ENCODE results near the gene CYP27B1. TPM values are rescaled to one million over a fixed set of nuclear protein-coding genes. Genes with fewer than 3 reads are reported as not detected.

The CYP27B1 gene
- total RNA-seq, 2 donors from 2014 or later, result 0.81 to 2.2 TPM

DNA sequence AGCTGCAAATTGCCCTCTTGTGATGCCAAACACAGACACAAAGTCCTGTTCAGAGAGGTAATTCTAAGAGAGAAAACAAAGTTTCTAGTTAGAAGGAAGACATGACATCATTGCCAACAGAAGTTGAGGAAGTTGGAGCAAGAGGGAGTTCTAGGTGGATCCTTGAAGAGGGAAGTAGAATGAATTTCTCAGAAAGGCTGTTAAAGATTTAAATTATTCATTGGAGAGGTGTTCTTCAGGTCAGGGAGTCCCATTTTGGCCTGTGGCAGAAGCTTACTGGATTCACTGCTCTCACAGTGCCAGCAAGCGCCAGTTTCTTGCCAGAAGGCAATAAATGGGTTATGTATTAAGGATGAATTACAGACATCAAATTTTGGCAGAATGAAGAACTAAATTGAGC, 31.1 kb upstream of the CYP27B1 start:
- no peak overlapping the region for H3K4me3 ChIP-seq
- H3K27ac ChIP-seq, result no peak overlapping the region
- H3K9me3 ChIP-seq, result no peaks in the 10 kb centered on the region
- H3K4me1 ChIP-seq (ENCODE audit: control insufficient read depth in 1 of 2, low read depth in 2 of 2), result peaks cover 0 to under 1% of the 10 kb centered on the region in 2 donors
- DNase-seq (ENCODE audit: low spot score) (no peak), ATAC-seq (ENCODE audit: insufficient number of reproducible peaks, low FRiP score, low read depth) (no peak)
- TF ChIP-seq, protein P1, sequence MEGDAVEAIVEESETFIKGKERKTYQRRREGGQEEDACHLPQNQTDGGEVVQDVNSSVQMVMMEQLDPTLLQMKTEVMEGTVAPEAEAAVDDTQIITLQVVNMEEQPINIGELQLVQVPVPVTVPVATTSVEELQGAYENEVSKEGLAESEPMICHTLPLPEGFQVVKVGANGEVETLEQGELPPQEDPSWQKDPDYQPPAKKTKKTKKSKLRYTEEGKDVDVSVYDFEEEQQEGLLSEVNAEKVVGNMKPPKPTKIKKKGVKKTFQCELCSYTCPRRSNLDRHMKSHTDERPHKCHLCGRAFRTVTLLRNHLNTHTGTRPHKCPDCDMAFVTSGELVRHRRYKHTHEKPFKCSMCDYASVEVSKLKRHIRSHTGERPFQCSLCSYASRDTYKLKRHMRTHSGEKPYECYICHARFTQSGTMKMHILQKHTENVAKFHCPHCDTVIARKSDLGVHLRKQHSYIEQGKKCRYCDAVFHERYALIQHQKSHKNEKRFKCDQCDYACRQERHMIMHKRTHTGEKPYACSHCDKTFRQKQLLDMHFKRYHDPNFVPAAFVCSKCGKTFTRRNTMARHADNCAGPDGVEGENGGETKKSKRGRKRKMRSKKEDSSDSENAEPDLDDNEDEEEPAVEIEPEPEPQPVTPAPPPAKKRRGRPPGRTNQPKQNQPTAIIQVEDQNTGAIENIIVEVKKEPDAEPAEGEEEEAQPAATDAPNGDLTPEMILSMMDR (IDR thresholded peaks at IDR 0.05), result no peak
- H3K27me3 ChIP-seq (replicated peaks; ENCODE audit: insufficient read depth), result no peaks in the 10 kb centered on the region
- H3K36me3 ChIP-seq, result peaks cover 43% of the 10 kb centered on the region

DNA sequence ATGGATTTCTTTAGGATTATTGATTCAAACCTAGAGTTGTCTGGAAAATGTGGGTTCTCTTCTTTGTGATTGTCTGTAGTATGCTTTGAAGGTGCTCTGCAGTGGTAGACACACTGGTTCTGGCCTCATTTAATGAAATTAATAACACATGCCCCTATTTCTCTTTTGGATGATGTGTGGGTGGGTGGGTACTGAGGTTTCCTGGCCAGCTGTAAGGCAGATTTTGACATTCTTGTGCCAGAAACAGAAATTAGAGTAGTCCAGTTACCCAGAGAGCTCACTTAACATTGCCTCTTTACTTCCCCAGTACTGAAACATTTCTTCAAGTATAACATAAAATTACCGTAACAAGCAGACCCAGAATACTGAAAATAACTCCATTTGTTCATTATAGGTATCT, 30.1 kb upstream of the CYP27B1 start:
- DNase-seq (ENCODE audit: low spot score) (no peak), ATAC-seq (ENCODE audit: insufficient number of reproducible peaks, low FRiP score, low read depth) (no peak)
- Histone ChIP-seq H3K4me1 (ENCODE audit: control insufficient read depth in 1 of 2, low read depth in 2 of 2) (no peaks in the 10 kb centered on the region), H3K27ac (no peak overlapping the region), H3K9me3 (no peaks in the 10 kb centered on the region), H3K4me3 (no peak overlapping the region), H3K36me3 (peaks cover 41% of the 10 kb centered on the region), H3K27me3 (replicated peaks; ENCODE audit: insufficient read depth) (no peaks in the 10 kb centered on the region)
- TF ChIP-seq, protein P1 (IDR thresholded peaks at IDR 0.05), result no peak

DNA sequence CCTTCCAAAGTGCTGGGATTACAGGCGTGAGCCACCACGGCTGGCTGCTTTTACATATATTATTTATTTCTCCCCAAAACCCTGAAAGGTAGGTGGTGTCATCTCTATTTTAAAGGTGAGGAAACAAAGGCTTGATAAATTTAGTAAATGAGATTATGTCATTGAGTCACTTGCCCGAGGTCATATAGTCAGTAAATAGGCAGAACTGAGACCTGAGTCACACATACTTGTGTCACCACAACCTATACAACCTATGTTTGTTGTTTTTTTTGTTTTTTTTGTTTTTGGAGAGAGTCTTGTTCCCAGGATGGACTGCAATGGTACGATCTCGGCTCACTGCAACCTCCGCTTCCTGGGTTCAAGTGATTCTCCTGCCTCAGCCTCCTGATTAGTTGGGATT, 28.5 kb upstream of the CYP27B1 start:
- Histone ChIP-seq H3K4me3 (no peak overlapping the region), H3K36me3 (peaks cover 36% of the 10 kb centered on the region), H3K27ac (no peak overlapping the region), H3K4me1 (ENCODE audit: control insufficient read depth in 1 of 2, low read depth in 2 of 2) (no peaks in the 10 kb centered on the region), H3K27me3 (replicated peaks; ENCODE audit: insufficient read depth) (no peaks in the 10 kb centered on the region), H3K9me3 (no peaks in the 10 kb centered on the region)
- ATAC-seq (ENCODE audit: insufficient number of reproducible peaks, low FRiP score, low read depth), result no peak
- DNase-seq (ENCODE audit: low spot score), result no peak
- TF ChIP-seq, protein P1 (IDR thresholded peaks at IDR 0.05), result no peak

DNA sequence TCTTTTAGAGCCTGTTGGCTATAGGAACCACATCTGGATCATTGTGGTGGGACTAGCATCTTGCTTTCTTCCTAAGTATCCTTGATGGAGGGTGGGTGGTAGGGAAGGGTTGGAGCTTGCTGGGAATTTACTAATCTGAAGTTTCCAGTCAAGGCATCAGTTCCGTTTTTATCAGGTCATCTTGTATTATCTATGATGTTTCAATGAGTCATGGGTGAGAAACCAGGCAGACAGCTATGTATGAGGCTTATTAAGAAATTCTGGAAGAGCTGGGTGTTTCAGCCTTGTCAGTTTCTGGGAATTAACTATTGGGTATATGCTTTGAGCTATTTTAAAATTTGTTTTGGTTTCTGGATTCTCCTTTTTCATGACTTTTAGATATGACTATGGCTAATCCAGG, 27.0 kb upstream of the CYP27B1 start:
- Histone ChIP-seq H3K9me3 (no peaks in the 10 kb centered on the region), H3K36me3 (peaks cover 26% of the 10 kb centered on the region), H3K4me1 (ENCODE audit: control insufficient read depth in 1 of 2, low read depth in 2 of 2) (no peaks in the 10 kb centered on the region), H3K4me3 (no peak overlapping the region), H3K27ac (no peak overlapping the region), H3K27me3 (replicated peaks; ENCODE audit: insufficient read depth) (no peaks in the 10 kb centered on the region)
- DNase-seq (ENCODE audit: low spot score), result no peak
- no peak for ATAC-seq (ENCODE audit: insufficient number of reproducible peaks, low FRiP score, low read depth)
- TF ChIP-seq, protein P1 (IDR thresholded peaks at IDR 0.05), result no peak

DNA sequence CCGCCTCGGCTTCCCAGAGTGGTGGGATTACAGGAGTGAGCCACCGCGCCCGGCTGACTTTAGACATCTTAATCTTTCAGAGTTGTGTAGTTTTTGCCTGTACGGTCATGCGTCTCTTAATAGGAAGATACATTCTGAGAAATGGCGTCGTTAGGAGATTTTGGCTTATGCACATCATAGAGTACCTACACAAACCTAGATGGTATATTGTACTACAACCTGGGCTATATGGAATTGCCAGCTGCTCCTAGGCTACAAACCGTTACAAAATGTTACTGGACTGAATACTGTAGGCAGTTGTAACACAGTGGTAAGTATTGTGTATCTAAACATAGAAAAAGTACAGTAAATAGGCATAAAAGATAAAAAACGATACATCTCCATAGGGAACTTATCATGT, 17.0 kb upstream of the CYP27B1 start:
- H3K4me3 ChIP-seq, result no peak overlapping the region
- DNase-seq (ENCODE audit: low spot score), result no peak
- peaks cover 17% of the 10 kb centered on the region for H3K36me3 ChIP-seq

More for the DNA sequence above, 17.0 kb upstream of the CYP27B1 start:
- TF ChIP-seq, protein P1 (IDR thresholded peaks at IDR 0.05), result no peak
- Histone ChIP-seq H3K27ac (no peak overlapping the region), H3K4me1 (ENCODE audit: control insufficient read depth in 1 of 2, low read depth in 2 of 2) (peaks cover 12 to 17% of the 10 kb centered on the region in 2 donors), H3K27me3 (replicated peaks; ENCODE audit: insufficient read depth) (no peaks in the 10 kb centered on the region), H3K9me3 (no peaks in the 10 kb centered on the region)
- ATAC-seq (ENCODE audit: insufficient number of reproducible peaks, low FRiP score, low read depth), result no peak

Data from thoracic aorta (tissue), 2 donors.